Left ventricle myocardium superior (tissue), 1 donor: ENCODE measurements around the gene CENPO. TPM values are rescaled to one million over a fixed set of nuclear protein-coding genes. Genes with fewer than 3 reads are reported as not detected.

Experiments
- ATAC-seq: fragments of 200-7000 bp; cut with Tn5 transposase; one replicate; pipeline ENCODE4 v1.9.1; 2020; ENCODE audit warnings: mild to moderate bottlenecking, moderate library complexity
- DNase-seq: peaks from one replicate; pipeline ENCODE4 v3.0.0-alpha.2; 2020
- intact Hi-C: fragments of 100-400 bp; cut with micrococcal nuclease; formaldehyde crosslinking; loops from one replicate; pipeline ENCODE4 v1.11.0; 2022
- long read RNA-seq: library from polyadenylated mRNA; unstranded; transcript quantifications from one replicate; pipeline ENCODE4 v2.0.0, GENCODE V29; 2021
- total RNA-seq: library from RNA; stranded (reverse); fragmentation: NEBNext Ultra II Directional; extraction: Animal tissue kit (Norgen Biotek cat#: 25700); gene quantifications from one replicate; pipeline ENCODE4 v1.2.1, GENCODE V29; 2021
- donor health status: DM: no; HTN: yes; CAD: no; lungs with severe emphysema.

The CENPO gene, protein sequence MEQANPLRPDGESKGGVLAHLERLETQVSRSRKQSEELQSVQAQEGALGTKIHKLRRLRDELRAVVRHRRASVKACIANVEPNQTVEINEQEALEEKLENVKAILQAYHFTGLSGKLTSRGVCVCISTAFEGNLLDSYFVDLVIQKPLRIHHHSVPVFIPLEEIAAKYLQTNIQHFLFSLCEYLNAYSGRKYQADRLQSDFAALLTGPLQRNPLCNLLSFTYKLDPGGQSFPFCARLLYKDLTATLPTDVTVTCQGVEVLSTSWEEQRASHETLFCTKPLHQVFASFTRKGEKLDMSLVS
- 2.2 TPM for total RNA-seq
- long read RNA-seq, partial matches to known transcripts, result 0 of 1 reads
- long read RNA-seq, other reads (novel, unspliced or antisense), result 1 of 1 reads

DNA sequence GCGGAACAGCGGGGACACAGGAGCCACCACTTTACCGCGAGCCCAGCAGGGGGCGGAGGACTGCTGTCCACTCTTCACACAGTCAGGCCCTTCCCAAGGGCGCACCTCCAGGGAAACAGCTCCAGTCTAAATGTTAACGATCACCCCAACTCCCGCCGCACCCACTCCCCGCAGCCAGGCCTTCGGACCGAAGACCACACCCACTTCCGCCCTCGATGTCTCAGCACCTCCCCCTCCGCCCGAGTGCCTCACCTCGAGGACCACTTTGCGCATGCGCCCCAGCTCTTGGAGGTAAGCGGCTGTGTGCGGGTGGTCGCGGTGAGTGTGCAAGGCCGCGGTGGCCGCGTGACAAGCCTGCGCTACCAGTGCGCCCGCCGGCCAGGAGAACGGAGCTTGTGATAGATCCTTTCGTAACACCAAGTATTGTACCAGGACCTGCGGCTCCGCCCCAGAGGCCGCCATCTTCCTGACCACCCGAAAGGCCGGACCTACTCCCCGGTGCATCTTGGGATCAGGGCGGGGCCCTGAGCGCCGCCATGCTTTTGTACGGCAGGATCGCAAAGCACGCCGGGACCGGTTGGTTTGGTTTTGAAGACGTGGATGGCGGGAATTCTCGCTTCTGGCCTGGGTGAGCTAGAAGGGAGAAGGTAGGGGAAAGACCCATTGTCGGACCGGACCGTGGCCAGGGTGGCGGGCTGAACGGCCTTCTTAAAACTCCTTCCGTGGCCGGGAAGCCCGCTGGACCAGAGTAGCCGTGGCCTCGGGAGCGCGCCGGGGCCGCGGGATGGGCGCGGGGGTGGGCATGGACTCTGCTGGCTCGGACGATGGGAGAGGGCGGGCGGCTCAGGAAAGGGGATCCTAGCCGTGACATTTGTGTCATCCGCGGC, at the start of gene CENPO, which contains the start of gene PTRHD1:
TSS of gene CENPO (plus strand) at position 552 of the 887 bp plus-strand sequence. CDS start 495 bp downstream, outside the sequence.
TSS of gene PTRHD1 (minus strand) at position 518 of the 887 bp plus-strand sequence. CDS start at position 504, 14 bp downstream.
- peak; percentile 99 for ATAC-seq
- DNase-seq, result peak; percentile 97
- intact Hi-C loops, result no loop called here

DNA sequence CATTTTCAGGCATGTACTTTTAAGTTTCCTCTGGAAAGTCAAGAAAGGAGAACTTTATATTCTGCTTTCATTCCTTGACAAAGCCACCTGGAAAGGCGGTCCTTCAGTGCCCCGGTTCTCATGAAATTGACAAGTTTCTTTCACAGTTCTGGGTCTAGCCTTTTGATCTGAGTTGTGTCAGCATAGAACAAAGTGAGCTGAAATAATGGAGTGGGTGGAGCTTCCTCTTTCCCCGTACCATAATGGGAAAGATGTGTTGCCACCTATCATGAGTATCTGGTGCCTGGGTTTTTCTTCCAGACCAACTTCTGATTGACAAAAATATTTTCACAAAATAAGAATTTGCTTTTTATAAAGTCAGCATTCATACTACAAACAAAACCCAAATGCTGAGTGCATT, 49.3 kb upstream of the CENPO start:
- DNase-seq, result no peak
- ATAC-seq, result no peak
- intact Hi-C loops, result no loop called here

- ATAC-seq, result no peak
- intact Hi-C loops, result no loop called here
- DNase-seq, result no peak
Observed at GRCh38 chr2:24744356-24744755, 48.9 kb upstream of the CENPO start.

DNA sequence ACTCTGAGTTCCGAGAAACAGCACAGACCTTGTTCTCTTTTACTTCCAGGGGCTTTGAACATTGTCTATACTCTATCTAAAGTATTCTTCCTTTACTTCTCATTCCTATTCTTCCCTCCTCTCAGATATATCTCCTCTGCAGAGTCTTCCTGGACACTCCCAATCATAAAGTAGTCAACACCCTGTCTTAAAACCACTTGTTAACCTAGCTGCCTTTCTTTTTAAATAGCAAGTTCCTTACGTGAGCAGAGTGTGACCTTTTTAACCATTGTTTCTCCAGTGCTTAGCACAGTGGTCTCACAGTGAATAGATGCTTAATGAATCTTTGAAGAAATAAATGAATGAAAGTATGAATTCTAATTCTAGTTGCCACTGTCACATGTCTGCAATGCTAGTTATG, 47.4 kb upstream of the CENPO start:
- no peak for ATAC-seq
- no peak for DNase-seq
- intact Hi-C loops, result no loop called here

GRCh38 chr2:24747299-24747698, 45.9 kb upstream of the CENPO start:
- intact Hi-C loops, result no loop called here
- no peak for DNase-seq

DNA sequence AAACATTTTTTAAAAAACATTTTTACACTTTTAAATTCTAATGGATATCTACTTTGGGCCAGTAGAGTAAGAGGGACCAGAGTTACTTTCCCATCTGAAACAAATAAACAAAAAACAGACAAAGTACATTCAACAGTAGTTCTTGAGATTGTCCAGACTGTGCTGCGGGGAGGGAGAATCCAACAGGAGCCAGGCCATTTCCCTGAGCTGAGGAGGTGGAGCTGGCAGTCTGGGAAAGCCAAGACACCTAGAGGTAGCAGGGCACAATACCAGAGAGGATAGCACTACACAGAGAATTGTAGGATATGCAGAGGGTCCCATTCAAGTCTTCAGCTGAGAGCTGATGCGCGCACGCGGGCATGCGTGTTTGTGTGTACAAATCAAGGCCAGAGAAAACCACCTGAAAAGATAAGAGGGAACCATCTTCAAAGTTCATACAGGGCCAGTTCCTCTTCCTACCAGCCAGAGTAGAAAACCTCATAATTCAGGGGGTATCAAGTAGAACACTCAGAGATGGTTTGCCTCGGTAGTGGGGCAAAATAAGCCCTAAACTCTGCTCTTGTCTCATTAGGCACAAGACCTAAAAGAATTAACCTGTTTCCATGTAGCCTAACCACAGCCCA, 44.0 kb upstream of the CENPO start:
- no peak for ATAC-seq
- intact Hi-C loops, result no loop called here
- no peak for DNase-seq

More at GRCh38 chr2:24747299-24747698, 45.9 kb upstream of the CENPO start:
- ATAC-seq, result no peak

GRCh38 chr2:24754985-24755705, 38.1 kb upstream of the CENPO start:
- ATAC-seq (no peak), DNase-seq (no peak)
- intact Hi-C loops, result no loop called here

- no peak for ATAC-seq
- intact Hi-C loops, result no loop called here
- DNase-seq, result no peak
Observed at GRCh38 chr2:24756789-24757188, 36.4 kb upstream of the CENPO start.

DNA sequence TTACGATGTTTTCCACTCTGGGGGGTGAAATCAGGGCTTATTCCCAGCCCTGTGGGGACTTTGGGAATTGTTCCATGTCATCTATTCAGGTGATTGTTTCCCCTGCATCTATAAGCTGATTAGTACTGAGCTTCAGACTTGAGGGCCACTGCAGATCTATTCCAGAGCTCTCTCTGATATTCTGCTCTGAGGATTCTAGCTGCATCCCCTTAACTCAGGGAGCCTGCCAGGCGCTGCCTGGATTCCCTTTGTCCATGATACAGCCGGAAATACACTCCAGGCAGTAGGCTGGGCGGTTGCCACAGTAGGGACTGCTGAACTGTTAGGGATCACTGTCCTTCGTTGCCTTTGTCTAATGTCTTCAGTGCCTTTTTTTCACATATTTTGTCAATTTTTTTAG, 31.4 kb upstream of the CENPO start:
- intact Hi-C loops, result no loop called here
- ATAC-seq (no peak), DNase-seq (peak; percentile 55)

GRCh38 chr2:24762518-24762917, 30.7 kb upstream of the CENPO start:
- no peak for ATAC-seq
- intact Hi-C loops, result no loop called here
- no peak for DNase-seq

- ATAC-seq, result no peak
- no peak for DNase-seq
- intact Hi-C loops, result no loop called here
Observed at GRCh38 chr2:24763843-24764242, 29.4 kb upstream of the CENPO start.

DNA sequence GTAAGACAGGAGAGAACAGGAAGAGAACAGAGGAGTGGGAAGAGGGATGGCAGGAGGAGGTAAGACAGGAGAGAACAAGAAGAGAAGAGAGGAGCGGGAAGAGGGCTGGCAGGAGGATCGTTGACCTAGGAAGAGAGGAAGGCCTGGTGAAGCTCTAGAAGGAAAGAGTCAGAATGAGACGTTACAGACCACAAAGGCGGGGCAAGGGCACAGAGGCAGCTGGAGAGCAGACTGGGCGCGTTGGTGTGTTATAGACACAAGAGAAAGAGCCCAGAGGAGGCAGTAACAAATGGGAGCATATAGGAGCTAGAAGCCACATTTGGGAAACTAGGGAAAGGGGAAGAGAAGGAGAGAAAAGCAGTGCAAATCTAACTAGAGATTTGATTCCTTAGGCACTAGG, 26.6 kb upstream of the CENPO start:
- intact Hi-C loops, result no loop called here
- DNase-seq (no peak), ATAC-seq (no peak)

- DNase-seq (no peak), ATAC-seq (no peak)
- intact Hi-C loops, result no loop called here
Observed at GRCh38 chr2:24768013-24768412, 25.2 kb upstream of the CENPO start.

- intact Hi-C loops, result no loop called here
- peak; percentile 75 for DNase-seq
- ATAC-seq, result peak; percentile 81
Observed at GRCh38 chr2:24768601-24769000, 24.6 kb upstream of the CENPO start.

GRCh38 chr2:24771061-24771460, 22.2 kb upstream of the CENPO start:
- ATAC-seq, result no peak
- intact Hi-C loops, result no loop called here
- DNase-seq, result no peak

DNA sequence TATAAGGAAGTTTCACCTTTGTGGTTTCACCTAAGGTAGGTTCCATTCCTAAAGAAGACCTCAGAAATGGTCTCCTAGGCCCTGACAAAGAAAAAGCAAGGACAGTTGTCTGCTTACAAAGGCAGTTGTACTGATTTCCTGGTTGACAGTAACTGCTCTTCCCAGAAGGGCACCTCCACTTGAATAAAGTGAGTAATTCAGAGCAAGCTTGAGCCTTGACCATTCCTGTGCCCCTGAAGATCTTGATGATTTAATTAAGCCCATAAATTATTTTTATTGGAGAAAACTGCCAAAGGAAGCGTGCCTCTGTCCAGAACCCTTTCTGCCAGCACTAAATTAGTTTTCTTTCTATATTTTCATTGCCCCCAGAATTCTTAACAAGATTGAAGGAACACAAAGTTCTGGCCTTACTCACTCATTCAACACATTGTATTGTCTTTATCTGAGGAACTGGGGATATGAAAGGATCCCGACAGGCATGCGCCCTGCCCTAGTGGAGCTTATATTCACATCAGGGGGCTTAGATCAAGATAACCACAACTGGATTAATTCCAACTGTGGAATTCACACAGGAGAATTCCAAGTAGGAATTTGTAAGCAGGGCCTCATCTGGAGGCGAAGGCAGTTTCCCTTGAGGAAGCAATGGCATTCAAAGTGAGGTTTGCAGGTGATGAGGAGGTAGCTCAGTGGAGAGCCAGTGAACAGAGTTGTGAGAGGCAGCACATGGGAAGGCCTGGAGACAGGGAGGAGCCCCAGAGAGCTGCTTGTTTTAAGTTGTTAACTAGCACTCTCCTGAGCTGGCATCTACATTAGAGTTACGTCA, 21.2 kb upstream of the CENPO start:
- ATAC-seq (no peak), DNase-seq (no peak)
- intact Hi-C loops, result no loop called here

- ATAC-seq (no peak), DNase-seq (no peak)
- intact Hi-C loops, result no loop called here
Observed at GRCh38 chr2:24774373-24774772, 18.9 kb upstream of the CENPO start.

DNA sequence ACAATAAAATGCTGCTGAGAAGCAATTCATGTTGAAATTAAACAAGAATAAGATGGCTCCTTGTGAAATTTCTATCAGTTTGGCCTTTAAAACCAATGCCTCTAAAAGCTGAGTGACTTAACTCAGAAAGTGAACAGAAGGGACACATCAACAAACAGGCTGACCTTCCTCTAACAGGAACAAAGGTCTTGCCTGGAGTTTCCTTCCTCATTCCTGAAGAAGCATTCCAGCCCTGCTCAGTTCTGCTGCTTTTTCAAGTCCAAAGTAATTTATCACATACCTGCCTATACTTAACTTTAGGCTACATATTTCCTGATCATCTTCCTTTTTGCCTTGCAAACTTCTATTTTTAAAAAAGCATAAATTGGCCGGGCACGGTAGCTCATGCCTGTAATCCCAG, 14.1 kb upstream of the CENPO start:
- DNase-seq, result no peak
- ATAC-seq, result no peak

More for the DNA sequence above, 14.1 kb upstream of the CENPO start:
- intact Hi-C loops, result no loop called here
